Measurements from ENCODE around the gene WNT3A. TPM values are rescaled to one million over a fixed set of nuclear protein-coding genes. Genes with fewer than 3 reads are reported as not detected.

The WNT3A gene
- total RNA-seq, 1 experiment from 2014 or later, result 0.24 TPM

DNA sequence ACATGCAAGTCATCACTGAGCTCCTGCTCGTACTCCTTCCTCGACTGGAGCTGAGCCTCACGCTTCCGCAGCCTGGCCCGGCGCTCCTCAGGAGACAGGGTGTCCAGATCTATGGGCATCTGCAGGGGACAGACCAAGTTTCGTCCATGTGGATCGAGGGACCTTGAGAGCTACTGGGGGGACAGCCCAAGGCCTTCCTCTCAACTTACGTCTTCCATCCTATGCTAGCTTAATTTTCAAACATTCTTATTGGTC, 99.9 kb downstream of the WNT3A start:
- Histone ChIP-seq H3K9me2 (ENCODE audit: insufficient read depth) (no peaks in the 10 kb centered on the region), H3K27me3 (ENCODE audit: insufficient read depth, low read depth) (no peaks in the 10 kb centered on the region), H3K9me3 (ENCODE audit: insufficient read depth, low read depth) (no peaks in the 10 kb centered on the region), H3F3A (ENCODE audit: insufficient read depth, low read depth) (peaks cover 11% of the 10 kb centered on the region; the same call in 1 of the 2 replicates), H2AFZ (no peak overlapping the region), H3K79me2 (ENCODE audit: low read depth) (peaks cover 14% of the 10 kb centered on the region), H3K4me3 (no peak overlapping the region), H3K4me2 (no peak overlapping the region), H4K20me1 (ENCODE audit: insufficient read depth) (no peaks in the 10 kb centered on the region), H3K27ac (no peak overlapping the region), H3K4me1 (replicated peaks; ENCODE audit: insufficient read depth) (peaks cover 11% of the 10 kb centered on the region), H3K36me3 (ENCODE audit: low read depth) (0 out of 2 replicates have a peak, but pooled peaks cover 4% of the 10 kb centered on the region)
- intact Hi-C loops (cut with micrococcal nuclease; ENCODE audit: unreplicated experiment), result no loop called here
- TF ChIP-seq CTCF (conservative IDR thresholded peaks at IDR 0.05), result no peak
- no peak for TF ChIP-seq EZH2 (IDR thresholded peaks at IDR 0.05; ENCODE audit: low read depth)
- ChIA-PET POLR2A (ENCODE audit: unreplicated experiment) (interaction anchor here (0.6 kb wide), 1 partner anchor 25 kb away, joined by 5 read pairs; the partner anchor contains the start of gene ARF1), CTCF (interaction anchor here (0.6 kb wide), 2 partner anchors 357 to 1148 kb away, joined by 3 to 4 read pairs; no protein-coding TSS in a partner anchor)
- no peak for DNase-seq
- BruUV-seq (replicated peaks), result no TSS peak

DNA sequence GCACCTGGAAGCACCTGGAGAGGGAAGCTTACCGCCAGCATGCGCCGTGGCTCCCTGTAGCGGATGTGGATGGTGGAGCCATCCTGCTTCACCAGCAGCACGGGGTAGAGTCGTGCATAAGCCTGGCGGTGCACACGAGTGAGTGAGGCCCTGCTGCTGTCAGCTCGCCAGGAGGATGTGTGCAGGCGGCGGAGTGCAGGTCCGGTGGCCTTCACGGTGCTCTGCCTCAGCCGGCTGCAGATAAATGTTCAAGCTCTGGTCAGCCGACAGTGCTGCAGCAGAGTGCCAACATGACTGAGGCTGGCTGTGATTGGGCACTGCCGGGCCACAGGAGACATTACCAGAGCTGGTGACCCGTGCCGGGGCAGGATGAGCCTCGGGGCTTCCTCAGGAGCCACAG, 100.8 kb downstream of the WNT3A start:
- H3K9me3 ChIP-seq (ENCODE audit: insufficient read depth, low read depth), result no peaks in the 10 kb centered on the region
- TF ChIP-seq EZH2 (IDR thresholded peaks at IDR 0.05; ENCODE audit: low read depth) (no peak), CTCF (conservative IDR thresholded peaks at IDR 0.05) (no peak)
- no peak overlapping the region for H2AFZ ChIP-seq
- CTCF ChIA-PET, result no interaction called here
- no peaks in the 10 kb centered on the region for H3K9me2 ChIP-seq (ENCODE audit: insufficient read depth)
- H3F3A ChIP-seq (ENCODE audit: insufficient read depth, low read depth), result peaks cover 9% of the 10 kb centered on the region; the same call in 1 of the 2 replicates
- BruUV-seq (replicated peaks), result no TSS peak
- no peaks in the 10 kb centered on the region for H4K20me1 ChIP-seq (ENCODE audit: insufficient read depth)
- intact Hi-C loops (cut with micrococcal nuclease; ENCODE audit: unreplicated experiment), result no loop called here
- H3K4me2 ChIP-seq, result no peak overlapping the region
- 0 out of 2 replicates have a peak, but pooled peaks cover 4% of the 10 kb centered on the region for H3K36me3 ChIP-seq (ENCODE audit: low read depth)
- H3K27ac ChIP-seq, result no peak overlapping the region
- POLR2A ChIA-PET (ENCODE audit: unreplicated experiment), result no interaction called here
- no peak for DNase-seq
- H3K4me1 ChIP-seq (replicated peaks; ENCODE audit: insufficient read depth), result peaks cover 11% of the 10 kb centered on the region
- peaks cover 14% of the 10 kb centered on the region for H3K79me2 ChIP-seq (ENCODE audit: low read depth)
- no peak overlapping the region for H3K4me3 ChIP-seq
- H3K27me3 ChIP-seq (ENCODE audit: insufficient read depth, low read depth), result no peaks in the 10 kb centered on the region

- Histone ChIP-seq H3K4me3 (peak overlapping the region; percentile 97), H3K27ac (no peak overlapping the region), H3K27me3 (ENCODE audit: insufficient read depth, low read depth) (no peaks in the 10 kb centered on the region), H4K20me1 (ENCODE audit: insufficient read depth) (no peaks in the 10 kb centered on the region), H3K9me2 (ENCODE audit: insufficient read depth) (no peaks in the 10 kb centered on the region), H3K36me3 (ENCODE audit: low read depth) (0 out of 2 replicates have a peak, but pooled peaks cover 4% of the 10 kb centered on the region), H3K4me2 (peak overlapping the region; percentile 99), H3K79me2 (ENCODE audit: low read depth) (peaks cover 14% of the 10 kb centered on the region), H2AFZ (peak overlapping the region; percentile 96; the same call in 1 of the 2 replicates), H3K4me1 (replicated peaks; ENCODE audit: insufficient read depth) (peaks cover 11% of the 10 kb centered on the region), H3F3A (ENCODE audit: insufficient read depth, low read depth) (peaks cover 9% of the 10 kb centered on the region; the same call in 1 of the 2 replicates), H3K9me3 (ENCODE audit: insufficient read depth, low read depth) (no peaks in the 10 kb centered on the region)
- POLR2A ChIA-PET (ENCODE audit: unreplicated experiment), result no interaction called here
- CTCF ChIA-PET, result no interaction called here
- BruUV-seq (replicated peaks), result no TSS peak
- intact Hi-C loops (cut with micrococcal nuclease; ENCODE audit: unreplicated experiment), result no loop called here
- no peak for TF ChIP-seq EZH2 (IDR thresholded peaks at IDR 0.05; ENCODE audit: low read depth)
- TF ChIP-seq CTCF (conservative IDR thresholded peaks at IDR 0.05), result no peak
- DNase-seq, result no peak
Observed at GRCh38 chr1:228108055-228108690, 101.4 kb downstream of the WNT3A start.
